GDM1 (cell line): Measurements from ENCODE around the gene CD300E.
"Not testable (repeated sequence)": the region's sequence is repeated elsewhere in the genome, so short reads cannot be mapped to it uniquely, and the experiment has no call there.

Source experiments
- DNase-seq: peaks from one replicate; lab custom pipeline; 2025; lab: John Stamatoyannopoulos, UW

Gene CD300E

DNA sequence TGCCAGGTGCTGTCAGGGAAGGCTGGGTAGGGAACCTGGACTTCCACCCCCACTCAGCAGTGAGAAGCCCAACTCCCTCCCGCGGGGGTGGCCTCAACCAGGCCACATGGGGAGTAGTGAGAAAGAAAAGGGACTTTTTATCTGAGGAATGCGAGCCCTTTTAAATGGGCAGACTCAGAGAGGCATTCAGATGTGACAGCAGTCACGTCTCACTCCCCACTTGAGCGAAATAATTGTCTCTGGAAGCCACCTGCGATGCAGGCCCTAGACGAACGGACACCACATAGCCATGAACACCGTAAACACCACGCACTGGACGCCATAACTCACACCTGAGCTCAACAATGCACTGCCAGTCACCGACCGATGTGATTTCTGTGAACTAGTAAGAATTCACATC is 11.9 kb upstream of the CD300E start:
- no peak for DNase-seq

DNA sequence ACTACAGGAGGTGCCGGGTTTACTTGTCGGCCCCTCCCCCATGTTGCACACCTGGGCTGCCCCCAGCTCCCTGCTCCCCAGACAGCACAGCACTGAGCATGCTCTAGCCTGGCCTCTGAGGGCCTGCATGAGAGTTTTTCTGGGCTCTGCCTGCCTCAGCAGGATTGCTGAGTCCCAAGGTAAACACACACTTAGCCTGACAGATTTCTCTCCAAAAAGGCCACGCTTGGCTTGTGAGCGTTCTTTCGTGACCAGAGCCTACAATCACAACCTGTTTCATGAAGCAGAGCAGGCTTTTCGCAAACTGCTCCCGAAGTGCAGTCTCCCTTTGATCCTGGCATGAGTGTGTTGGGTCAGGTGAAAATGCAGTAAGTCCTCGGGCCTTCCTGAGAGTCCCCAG is 9.8 kb upstream of the CD300E start:
- DNase-seq, result no peak

DNA sequence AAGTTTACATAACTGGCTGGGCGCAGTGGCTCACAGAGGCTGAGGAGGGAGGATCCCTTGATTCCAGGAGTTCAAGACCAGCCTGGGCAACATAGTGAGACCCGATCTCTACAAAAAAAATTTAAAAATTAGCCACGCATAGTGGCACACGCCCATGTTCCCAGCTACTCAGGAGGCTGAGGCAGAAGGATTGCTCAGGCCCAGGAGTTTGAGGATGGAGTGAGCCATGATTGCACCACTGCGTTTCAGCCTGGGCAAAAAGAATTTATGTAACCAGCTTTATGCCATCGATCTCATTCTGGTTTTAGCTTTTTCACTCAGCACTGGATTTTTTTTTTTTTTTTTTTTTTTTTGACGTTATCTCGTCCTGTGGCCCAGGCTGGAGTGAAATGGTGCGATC is 9.1 kb upstream of the CD300E start:
- no peak for DNase-seq

DNA sequence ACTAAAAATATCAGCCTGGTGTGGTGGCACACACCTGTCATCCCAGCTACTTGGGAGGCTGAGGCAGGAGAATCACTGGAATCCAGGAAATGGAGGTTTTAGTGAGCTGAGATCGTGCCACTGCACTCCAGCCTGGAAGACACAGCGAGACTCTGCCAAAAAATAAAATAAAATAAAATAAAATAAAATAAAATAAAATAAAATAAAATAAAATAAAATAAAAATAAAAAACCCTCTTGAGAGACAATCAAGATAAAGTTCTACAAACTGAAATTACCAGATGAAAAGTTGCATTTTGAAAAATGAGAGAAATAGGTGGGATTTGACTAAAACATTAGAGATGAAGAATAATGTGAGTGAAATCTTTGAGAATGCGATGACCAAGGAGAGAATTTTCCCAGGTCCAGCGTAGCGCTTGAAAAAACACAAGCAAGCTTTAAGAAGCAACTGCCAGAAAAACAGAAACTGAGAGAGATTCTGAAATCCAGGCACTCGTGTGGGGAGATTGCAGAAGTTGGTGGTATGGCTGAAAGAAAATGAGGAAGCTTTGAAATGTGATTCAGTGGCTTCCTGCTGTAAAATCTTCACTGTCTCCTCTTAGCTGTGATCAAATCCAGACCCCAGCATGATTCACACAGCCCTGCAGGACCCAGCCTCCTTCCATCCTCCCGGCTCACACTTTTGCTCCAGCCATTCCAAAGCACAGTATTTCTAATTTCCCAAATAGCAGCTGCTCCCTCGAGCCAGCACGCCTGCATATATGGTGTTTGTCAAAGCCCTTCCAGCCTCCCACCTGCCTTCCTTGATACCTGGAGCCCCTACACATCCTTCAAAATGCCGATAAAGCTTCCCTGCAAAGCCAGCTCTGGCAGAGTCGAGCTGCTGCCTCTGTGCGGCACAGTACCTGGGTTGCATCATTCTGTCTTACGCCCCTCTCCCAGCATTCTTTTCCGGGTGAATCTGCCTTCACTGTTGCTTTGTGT is 8.2 kb upstream of the CD300E start:
- peak; percentile 53 for DNase-seq

DNA sequence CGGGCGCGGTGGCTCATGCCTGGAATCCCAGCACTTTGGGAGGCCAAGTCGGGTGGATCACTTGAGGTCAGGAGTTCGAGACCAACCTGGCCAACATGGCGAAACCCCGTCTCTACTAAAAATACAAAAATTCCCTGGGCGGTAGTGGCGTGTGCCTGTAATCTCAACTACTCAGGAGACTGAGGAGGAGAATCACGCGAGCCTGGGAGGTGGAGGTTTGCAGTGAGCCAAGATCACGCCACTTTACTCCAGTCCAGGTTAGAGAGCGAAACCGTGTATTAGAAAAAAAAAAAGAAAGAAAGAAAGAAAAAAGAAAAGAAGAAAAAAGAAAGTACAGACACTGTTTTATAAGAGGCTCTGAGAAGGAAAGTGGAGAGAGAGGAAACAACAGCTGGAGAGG is 6.7 kb upstream of the CD300E start:
- DNase-seq, result not testable (repeated sequence)

DNA sequence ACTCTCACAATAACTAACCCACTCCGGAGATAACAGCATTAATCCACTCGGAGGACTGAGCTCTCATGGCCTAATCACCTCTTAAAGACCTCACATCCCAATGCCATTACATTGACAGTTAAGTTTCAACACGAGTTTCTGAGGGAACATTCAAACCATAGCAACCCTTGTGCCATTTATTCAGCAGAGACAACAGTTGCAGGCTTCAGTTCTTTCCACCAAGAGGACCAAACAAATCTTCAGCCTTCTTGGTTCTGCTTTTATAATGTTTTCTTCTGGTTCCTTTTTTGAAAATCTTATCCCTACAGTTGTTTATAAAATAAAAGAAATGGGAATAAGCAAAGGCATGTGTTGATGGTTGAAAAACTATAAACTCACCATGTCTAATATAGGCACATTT is 2.1 kb upstream of the CD300E start:
- no peak for DNase-seq

DNA sequence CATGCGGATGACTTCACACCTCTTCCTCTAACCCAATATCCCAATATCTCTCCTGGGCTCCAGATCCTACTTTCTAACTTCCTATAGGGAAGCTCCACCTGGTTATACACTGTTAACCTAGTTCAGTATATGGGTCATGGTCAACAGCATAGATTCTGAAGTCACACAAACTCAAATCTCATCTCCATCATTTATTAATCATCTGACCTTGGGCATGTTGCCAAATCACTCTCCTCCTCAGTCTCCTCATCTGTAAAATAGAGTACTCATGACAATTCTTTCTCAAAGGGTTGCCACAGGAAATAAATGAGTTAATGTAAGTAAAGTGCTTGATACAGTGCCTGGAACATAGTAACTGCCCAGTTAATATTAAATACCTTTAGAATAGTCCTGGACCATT is 593 bp upstream of the CD300E start:
- DNase-seq, result no peak

DNA sequence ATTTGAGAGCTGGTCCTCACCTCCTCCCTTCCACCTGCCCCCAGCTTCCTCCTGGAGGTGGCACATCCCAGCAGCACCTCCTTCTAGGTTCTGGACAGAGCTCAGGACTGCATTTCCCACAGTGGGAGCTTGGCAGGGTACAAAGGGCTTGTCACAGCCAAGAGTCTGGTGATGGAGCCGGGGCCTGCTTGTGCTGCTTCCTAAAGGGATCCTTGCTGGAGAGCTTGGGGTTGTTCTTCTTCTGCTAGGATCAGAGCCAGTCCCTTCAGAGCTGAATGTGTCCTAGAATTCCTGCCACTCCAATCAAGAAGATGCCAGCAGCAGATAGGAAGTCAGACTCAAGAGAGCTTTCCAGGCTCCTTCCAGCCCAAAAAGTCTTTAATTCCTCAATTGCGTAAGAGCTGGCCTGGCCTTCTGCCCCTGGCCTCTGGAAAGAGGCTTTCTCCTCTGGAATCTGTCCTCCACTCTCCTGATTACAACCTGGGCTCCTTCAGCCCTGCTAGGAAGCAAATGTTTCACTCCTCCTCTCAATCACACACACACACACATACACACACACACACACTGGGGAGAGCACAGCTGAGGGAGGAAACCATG is 4.4 kb downstream of the CD300E start:
- DNase-seq, result no peak

DNA sequence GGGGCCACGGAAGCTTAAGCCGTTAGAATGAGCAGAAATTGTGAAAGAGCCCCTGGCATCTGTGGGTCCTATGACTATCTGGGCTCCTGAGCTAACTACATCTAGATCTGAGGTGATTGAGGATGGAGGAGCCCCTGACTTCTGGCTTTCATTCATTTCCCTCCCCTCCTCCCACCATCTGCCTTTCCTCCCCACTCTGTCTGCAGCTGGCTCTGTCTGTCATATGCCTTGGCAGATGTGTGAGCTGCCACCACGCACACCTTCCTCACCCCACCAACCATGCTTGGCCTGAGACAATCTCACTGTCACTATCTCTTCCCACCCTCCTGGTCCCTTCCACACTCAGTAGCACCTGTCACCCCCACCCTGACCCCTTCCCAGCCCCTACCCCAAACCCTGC is 5.1 kb downstream of the CD300E start:
- DNase-seq, result no peak

DNA sequence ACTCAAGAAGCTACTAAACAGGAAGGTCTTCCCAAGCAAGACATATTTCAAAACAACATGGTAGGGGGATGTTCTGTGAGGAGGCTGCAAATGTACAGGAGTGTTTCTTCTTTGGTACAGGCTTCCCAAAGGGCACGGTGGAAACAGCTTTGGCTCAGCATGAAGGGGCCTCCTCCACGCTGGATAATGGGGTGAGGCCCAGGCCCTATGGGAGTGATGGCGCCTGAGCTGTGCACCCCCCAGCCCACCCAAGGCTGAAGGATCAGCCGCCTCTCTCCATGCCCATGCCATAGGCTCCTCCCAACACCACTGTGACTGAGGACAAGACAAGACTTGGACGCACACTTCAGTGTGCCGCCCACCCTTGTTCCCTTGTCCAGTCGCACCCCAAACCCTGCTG is 6.8 kb downstream of the CD300E start:
- DNase-seq, result no peak

DNA sequence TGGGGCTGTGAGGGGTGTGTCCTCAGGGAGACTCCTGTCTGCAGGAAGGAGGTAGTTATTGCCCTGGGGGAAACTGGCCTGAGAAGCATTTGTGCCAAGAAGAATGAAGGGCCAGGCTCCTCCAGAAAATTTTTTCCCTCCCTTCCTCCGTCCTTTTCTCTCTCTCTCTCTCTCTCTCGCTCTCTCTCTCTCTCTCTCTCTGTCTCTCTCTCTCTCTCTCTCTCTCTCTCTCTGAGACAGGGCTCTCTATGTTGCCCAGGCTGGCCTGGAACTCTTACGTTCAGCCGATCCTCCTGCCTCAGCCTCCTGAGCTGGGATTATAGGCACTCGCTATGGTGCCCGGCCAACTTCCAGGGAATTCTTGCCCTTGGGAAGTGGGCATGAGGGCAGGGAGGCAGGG is 11.5 kb downstream of the CD300E start:
- DNase-seq, result no peak

DNA sequence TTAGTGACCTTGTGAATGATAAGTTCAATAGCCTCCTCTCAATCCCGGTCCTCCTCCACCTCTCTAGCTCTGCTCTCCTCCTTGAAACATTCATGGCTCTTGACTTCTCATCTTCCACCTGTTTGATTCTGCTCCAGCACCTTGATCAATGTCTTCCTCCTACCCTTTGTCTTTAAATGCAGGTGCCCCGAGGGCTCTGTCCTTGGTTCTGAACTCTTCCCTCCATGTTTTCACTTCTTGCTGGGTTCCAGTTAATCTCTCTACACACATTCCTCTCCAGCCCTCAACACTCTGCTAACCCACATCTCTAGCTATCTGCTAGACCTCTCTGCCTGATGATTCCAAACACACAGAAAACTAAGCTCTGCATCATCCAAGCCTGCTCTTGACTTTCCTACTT is 13.4 kb downstream of the CD300E start:
- DNase-seq, result no peak

DNA sequence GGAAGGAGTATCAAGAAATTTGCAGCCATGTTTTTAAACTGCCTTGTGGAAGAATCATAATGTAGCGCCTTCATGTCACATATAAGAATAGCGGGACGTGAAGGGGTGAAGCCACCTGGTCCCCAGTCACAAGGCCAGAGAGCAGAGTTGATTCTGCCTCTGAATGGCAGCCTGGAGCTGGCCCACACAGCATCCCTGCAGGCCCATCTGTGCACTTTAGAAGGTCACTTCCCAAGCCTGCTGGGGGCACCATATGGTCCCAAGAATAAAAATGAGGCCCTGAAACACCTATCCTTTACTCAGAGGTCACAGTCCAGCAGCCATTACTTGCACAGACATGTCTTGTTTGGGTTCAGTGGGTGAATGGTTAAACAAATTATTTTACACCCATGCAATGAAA is 15.0 kb downstream of the CD300E start:
- DNase-seq, result no peak

DNA sequence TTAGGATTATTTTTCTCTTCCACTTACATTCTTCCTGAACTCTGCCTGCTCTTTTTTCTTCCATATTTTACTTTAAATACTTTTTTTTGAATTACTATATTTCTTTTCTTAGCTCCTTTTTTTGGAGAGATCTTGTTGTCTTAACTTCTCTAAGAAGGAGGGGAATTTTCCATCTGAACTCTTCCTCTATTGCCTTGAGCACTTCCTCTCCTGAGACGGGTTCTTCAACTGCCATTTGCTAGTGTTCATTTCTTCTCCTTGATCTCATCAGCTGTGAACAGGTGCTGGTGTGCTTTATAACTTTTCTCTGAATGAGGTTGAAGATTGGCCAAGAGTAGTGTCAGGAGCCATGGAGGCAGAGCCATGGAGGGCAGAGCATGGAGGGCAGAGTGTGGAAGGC is 16.3 kb downstream of the CD300E start:
- DNase-seq, result no peak

DNA sequence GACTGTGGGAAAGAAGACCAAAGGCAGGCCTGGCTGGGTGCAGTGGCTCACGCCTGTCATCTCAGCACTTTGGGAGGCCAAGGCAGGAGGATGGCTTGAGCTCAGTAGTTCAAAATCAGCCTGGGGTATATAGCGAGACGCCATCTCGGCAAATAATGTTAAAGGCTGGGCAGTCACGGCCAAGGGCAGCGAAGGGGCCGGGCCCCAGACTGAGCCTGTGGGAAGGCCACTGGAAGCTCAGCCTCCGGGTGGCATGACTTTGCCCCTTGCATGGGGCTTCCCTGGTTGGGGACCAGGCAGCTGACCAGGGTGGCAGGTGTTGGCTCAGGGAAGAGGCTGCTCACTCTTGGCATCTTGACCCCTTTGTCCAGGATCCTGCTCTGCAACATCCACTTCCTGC is 17.5 kb downstream of the CD300E start:
- DNase-seq, result no peak

DNA sequence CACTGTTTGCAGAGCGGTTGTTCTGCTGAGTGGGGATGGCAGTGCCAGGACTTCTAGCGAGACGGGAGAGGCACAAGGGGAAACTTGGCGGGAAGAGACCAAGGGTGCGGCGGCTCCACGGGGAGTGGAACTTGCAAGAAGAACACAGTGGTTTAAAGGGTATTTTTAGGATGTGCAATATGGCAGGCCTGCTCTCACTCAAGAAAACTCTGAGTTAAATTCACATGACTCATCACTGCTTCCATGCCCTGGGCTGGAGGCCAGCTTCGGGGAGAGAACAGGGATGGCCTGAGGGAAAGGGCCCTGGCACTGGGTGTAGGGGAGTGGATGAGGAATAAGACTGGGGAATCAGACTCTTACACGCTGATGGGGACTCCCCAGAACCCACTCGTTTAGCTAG is 18.2 kb downstream of the CD300E start:
- no peak for DNase-seq

DNA sequence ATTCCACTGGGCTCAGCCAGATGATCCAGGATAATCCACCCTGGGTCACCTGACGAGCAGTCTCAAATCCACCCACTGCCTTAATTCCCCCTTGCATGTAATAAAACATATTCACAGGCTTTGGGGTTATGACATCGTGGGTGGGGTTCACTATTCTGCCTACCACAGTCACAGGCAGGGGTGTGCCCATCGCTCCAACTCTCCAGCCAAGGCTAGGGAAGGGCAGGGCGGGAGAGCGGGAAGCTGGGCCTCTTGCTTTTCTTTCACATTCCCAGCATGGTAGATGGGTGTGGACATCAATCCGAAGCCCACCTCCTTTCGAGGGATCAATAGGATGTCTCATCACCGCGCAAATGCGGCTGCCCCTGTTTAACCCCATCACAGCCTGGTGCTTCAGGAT is 18.8 kb downstream of the CD300E start:
- no peak for DNase-seq

DNA sequence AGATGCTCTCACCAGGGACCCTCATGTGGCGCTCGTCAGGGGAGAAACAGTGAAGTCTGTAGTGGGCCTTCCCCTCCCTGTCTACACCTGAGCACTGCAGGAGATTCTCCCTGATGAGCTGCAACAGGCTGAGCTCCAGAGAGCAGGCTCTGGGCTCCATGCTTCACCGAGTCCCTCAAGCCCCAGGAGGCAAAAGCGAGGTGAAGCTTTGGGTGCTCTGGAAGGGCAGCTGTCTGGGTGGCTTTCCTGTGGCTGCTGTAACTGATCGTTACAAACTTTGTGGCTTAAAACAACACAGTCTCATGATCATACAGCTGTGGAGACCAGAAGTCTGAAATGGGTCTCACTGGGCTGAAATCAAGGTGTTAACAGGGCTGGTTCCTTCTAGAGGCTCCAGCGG is 19.3 kb downstream of the CD300E start:
- DNase-seq, result no peak

DNA sequence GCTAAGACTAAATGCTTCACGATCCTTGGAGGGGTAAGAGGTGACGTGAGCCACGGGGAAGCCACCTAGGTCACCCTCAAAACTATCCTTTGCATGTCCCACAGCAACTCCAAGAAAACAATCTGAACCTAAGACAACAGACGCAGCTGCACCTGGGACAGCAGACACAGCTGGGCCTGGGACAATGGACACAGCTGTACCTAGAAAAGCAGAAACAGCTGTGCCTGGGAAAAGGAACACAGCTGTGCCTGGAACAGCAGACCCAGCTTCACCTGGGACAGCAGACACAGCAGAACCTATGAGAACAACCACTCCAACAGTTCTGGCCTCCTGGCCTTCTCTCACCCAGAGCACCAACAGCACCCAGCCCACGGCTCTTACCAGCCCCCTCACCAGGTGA is 19.8 kb downstream of the CD300E start:
- no peak for DNase-seq

DNA sequence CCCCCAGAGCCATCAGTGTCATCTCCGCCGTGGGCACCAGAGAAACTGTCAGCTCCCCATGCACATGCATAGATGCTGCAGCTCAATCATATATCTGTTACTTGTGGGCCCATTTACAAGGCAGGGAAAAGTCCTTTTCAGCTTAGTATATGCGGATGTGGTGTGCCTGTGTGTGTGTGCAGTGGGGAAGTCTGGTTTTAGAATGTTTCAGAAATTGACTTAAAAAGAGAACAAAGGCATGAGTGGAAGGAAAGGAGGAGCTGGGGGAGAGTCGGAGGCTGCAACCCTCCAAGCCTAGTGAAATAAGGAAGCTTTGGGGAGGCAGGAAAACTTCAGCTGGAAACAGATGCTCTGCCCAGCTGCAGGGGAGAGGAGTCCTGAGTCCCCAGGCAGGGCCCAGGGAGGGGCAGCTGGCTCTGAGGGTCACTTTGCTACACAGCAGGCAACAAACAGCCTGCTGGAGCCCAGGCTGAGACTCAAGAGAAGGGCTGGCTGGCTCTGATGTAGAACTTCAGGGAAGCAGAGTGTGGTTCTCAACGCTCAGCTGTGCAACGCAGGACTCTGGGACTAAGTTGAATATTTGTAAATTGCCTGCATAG is 20.4 kb downstream of the CD300E start:
- DNase-seq, result peak; percentile 57

DNA sequence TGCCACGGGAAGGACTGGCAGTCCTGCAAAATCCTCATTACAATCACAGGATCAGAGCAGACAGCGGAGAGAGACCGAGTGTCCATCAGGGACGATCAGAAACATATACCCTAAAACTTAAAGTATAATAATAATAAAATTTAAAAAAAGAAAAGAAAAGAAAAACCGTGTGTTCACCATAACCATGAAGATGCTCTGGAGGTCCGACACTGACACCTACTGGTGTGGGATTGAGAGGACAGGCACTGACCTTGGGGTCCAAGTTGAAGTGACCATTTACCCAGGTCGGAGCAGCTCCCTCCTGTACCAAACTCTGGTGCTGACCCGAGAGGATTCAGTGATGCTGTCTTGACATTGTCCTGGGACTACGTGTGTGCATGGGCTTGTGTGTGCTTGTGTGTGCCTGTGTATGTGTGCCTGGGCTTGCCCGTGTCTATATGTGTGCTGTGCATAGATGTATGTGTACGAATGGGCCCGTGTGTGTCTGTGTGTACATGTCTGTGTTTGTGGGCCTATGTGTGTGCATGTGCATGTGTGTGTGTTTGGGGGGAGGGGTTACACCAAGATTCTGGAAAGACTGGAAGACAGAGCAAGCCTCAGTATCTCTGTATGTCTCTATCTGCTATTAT is 21.5 kb downstream of the CD300E start:
- peak; percentile 23 for DNase-seq

DNA sequence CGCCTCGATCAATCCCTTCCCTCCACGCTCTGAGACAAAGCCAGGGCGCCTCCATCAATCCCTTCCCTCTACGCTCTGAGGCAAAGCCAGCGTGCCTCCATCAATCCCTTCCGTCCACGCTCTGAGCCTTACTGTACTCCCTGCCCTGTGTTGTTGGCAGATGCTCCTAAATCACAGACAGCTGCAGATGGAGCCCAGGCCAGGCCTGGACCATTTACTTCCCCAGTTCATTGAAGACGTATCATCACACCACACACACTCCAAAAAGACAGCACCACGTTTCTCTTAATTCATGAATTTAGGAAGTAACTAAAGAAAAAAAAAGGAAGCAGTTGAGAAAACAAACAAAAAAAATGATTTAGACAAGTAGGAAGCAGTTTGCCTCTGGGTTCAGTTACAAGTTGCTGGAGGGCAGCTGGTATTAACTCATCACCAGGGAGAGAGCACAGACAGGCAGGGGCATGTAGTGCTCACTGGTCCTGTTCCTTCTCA is 24.0 kb downstream of the CD300E start:
- DNase-seq, result peak; percentile 27

DNA sequence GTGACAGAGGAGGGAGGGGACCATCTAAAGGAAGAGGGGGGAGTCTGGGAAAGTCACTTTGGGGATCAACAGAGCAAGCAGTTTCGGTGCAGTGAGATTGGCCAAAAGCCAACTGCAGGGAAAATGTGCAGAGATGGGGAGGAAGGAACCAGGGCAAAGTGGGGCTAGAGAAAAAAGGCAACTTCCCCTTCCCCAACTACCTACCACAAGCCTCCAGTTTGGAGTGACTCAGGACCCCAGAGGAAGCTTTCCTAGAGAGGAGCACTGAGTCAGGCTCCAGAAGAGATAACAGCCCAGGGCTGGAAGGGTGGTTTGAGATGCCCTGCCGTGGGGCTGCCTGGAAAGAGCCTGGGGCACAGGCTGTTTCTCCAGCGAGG is 24.5 kb downstream of the CD300E start:
- no peak for DNase-seq
